IMR-90 (cell line): ENCODE data around the gene KCTD2.

Source experiments
- BHLHE40 ChIP-seq: fragments of 150-350 bp; IDR thresholded peaks from 2 replicates; pipeline ENCODE4 v1.6.1; 2016; ENCODE audit warnings: mild to moderate bottlenecking, low read depth, low read length
- CEBPB ChIP-seq: IDR thresholded peaks from 2 replicates; pipeline ENCODE4 v1.6.1; 2012; ENCODE audit warnings: low read depth, low read length, improper control_type of control experiment
- FOS ChIP-seq: fragments of 150-350 bp; IDR thresholded peaks from 2 replicates; pipeline ENCODE4 v1.6.1; 2016; ENCODE audit warnings: low read depth, low read length
- POLR2A ChIP-seq: IDR thresholded peaks from 2 replicates; pipeline ENCODE4 v1.6.1; 2012; ENCODE audit warnings: mild to moderate bottlenecking, low read depth, low read length
- RAD21 ChIP-seq: IDR thresholded peaks from 2 replicates; pipeline ENCODE4 v1.6.1; 2012; ENCODE audit warnings: low read length, improper control_type of control experiment
- SMC3 ChIP-seq: fragments of 150-350 bp; IDR thresholded peaks from 2 replicates; pipeline ENCODE4 v1.6.1; 2016; ENCODE audit warnings: low read depth, mild to moderate bottlenecking, antibody characterized with exemption, low read length, moderate library complexity
- TF ChIP-seq, protein P1 (sequence below): conservative IDR thresholded peaks from 2 replicates; pipeline ENCODE4 v1.5.1; 2012; ENCODE audit warnings: mild to moderate bottlenecking, low read depth, low read length, improper control_type of control experiment
- TF ChIP-seq, protein P2 (sequence below): fragments of 150-350 bp; IDR thresholded peaks from 2 replicates; pipeline ENCODE4 v1.6.1; 2017; ENCODE audit warnings: mild to moderate bottlenecking, antibody characterized with exemption, low read length, low read depth
- TF ChIP-seq, protein P3 (sequence below): fragments of 150-350 bp; IDR thresholded peaks from 2 replicates; pipeline ENCODE4 v1.6.1; 2016; ENCODE audit warnings: low read depth, mild to moderate bottlenecking, low read length, moderate library complexity, borderline replicate concordance

DNA sequence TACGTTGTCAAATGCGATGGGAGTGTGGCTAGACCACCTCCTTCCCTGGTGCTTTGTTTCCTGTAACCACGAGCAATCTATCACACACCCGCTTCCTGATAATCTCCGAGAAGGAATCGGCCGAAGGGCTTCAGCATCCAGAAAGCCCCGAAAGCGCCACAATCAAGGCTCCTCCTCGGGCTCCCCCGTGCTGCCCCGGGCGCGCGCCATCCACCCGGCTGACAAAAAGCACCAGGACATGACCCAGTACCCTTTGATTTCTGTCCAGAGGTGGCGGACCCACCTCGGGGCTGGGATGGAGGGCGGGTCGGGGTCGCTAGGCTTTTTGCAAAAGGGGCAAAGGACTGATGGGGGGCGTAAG is 62.0 kb downstream of the KCTD2 start:
- TF ChIP-seq, protein P1, sequence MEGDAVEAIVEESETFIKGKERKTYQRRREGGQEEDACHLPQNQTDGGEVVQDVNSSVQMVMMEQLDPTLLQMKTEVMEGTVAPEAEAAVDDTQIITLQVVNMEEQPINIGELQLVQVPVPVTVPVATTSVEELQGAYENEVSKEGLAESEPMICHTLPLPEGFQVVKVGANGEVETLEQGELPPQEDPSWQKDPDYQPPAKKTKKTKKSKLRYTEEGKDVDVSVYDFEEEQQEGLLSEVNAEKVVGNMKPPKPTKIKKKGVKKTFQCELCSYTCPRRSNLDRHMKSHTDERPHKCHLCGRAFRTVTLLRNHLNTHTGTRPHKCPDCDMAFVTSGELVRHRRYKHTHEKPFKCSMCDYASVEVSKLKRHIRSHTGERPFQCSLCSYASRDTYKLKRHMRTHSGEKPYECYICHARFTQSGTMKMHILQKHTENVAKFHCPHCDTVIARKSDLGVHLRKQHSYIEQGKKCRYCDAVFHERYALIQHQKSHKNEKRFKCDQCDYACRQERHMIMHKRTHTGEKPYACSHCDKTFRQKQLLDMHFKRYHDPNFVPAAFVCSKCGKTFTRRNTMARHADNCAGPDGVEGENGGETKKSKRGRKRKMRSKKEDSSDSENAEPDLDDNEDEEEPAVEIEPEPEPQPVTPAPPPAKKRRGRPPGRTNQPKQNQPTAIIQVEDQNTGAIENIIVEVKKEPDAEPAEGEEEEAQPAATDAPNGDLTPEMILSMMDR, result no peak
- TF ChIP-seq, protein P2, sequence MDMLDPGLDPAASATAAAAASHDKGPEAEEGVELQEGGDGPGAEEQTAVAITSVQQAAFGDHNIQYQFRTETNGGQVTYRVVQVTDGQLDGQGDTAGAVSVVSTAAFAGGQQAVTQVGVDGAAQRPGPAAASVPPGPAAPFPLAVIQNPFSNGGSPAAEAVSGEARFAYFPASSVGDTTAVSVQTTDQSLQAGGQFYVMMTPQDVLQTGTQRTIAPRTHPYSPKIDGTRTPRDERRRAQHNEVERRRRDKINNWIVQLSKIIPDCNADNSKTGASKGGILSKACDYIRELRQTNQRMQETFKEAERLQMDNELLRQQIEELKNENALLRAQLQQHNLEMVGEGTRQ, result no peak
- TF ChIP-seq SMC3, result no peak
- TF ChIP-seq RAD21, result no peak
- TF ChIP-seq POLR2A, result no peak
- no peak for TF ChIP-seq FOS
- TF ChIP-seq, protein P3, sequence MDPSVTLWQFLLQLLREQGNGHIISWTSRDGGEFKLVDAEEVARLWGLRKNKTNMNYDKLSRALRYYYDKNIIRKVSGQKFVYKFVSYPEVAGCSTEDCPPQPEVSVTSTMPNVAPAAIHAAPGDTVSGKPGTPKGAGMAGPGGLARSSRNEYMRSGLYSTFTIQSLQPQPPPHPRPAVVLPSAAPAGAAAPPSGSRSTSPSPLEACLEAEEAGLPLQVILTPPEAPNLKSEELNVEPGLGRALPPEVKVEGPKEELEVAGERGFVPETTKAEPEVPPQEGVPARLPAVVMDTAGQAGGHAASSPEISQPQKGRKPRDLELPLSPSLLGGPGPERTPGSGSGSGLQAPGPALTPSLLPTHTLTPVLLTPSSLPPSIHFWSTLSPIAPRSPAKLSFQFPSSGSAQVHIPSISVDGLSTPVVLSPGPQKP, result no peak
- no peak for TF ChIP-seq BHLHE40
- TF ChIP-seq CEBPB, result no peak
